T-helper 2 cell treated with Interferon-gamma antibody and Interleukin-4, amounts not matched to agents 100 ng/mL and 5 ng/mL, for 36 hours (primary cell): ENCODE measurements around the gene ACSF2. TPM values are rescaled to one million over a fixed set of nuclear protein-coding genes. Genes with fewer than 3 reads are reported as not detected.
"Not testable (repeated sequence)": the region's sequence is repeated elsewhere in the genome, so short reads cannot be mapped to it uniquely, and the experiment has no call there.

Source experiments
- intact Hi-C: fragments of 100-400 bp; cut with micrococcal nuclease; formaldehyde crosslinking; loops from one replicate; pipeline ENCODE4 v1.15.1; 2023
- total RNA-seq: library from RNA; stranded (reverse); gene quantifications from 2 replicates; pipeline ENCODE4 v1.2.3, GENCODE V29; 2022

ACSF2 gene
- 27.3 and 29.5 TPM in 2 replicates for total RNA-seq

- intact Hi-C loops = loop anchor here (2.0 kb wide), 1 partner anchor 53 kb away; the partner anchor contains the start of gene RSAD1
These were observed at the start of gene ACSF2 for GRCh38 chr17:50425682-50426471. Gene ACSF2 (plus strand): TSS chr17:50426218. CDS start chr17:50426262, 44 bp downstream.

GRCh38 chr17:50379351-50380132, 46.5 kb upstream of the ACSF2 start:
- intact Hi-C loops = no loop called here

- intact Hi-C loops = no loop called here
These were observed 45.4 kb upstream of the ACSF2 start for GRCh38 chr17:50380369-50381259.

DNA sequence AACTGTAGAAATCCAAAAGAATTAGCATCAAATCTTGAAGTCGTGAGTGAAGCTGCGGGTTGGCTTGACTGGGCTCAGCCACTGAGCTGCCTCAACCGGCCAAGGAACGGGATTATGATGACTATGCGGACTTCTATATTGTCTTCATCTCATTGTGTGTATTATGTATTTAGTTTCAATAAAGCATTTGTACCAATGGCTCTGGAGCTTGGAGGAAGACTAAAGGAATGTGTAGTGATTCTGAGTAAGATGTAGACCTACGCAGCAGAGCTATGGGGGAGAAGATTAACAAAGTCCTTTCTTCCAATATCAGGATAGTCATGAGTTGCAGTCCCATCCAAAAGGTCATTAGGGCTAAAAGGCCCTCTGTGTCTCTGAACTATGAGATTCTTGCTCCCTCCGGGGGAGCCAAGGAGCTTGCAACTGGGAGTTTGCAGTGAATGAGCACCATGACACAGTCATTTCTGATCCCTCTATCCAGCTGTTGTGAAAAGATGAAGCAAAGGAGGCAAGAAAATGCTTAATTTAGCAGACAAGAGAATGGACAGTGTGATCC, 44.7 kb upstream of the ACSF2 start:
- intact Hi-C loops = no loop called here

GRCh38 chr17:50381920-50382319, 44.1 kb upstream of the ACSF2 start:
- intact Hi-C loops = no loop called here

- intact Hi-C loops = no loop called here
These were observed 43.1 kb upstream of the ACSF2 start for GRCh38 chr17:50382931-50383330.

GRCh38 chr17:50386510-50386909, 39.5 kb upstream of the ACSF2 start:
- intact Hi-C loops = no loop called here

DNA sequence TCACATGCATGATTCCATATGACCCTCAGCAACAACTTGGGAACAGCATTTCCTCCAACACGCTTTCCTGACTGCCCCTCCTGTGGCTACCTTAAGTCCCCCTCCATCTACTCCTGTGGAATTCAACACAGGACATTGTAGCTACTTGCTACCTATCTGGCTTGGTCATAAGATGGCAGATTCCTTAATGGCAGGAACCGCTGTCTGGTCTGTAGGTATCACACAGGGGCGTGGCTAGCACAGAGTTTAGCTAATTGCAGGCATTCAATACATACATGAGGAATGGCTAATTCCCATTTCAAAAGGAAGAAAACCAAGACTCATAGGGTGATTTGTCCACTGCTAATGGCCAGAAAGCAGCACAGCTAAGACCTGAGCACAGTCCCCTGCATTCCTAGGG, 37.3 kb upstream of the ACSF2 start:
- intact Hi-C loops = no loop called here

GRCh38 chr17:50389534-50389933, 36.5 kb upstream of the ACSF2 start:
- intact Hi-C loops = no loop called here

DNA sequence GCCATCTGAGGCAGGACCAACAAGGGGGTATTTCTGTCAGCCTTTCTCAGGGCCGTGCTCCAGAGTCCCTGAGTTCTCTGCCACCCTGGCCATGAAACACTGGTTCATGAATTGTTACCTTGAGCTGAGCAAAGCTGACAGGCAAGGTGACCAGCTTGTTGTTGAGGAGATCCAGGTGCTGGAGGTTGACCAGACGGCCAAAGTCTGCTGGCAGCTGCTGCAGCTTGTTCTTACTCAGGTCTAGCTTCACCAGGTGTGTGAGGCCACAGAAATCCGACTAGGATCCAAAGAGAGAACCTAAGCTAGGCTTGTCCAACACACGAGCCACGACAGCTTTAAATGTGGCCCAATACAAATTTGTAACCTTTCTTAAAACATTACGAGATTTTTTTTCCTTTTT, 33.4 kb upstream of the ACSF2 start:
- intact Hi-C loops = no loop called here

GRCh38 chr17:50393700-50394099, 32.3 kb upstream of the ACSF2 start:
- intact Hi-C loops = no loop called here

- intact Hi-C loops = no loop called here
These were observed 31.3 kb upstream of the ACSF2 start for GRCh38 chr17:50394711-50395110.

DNA sequence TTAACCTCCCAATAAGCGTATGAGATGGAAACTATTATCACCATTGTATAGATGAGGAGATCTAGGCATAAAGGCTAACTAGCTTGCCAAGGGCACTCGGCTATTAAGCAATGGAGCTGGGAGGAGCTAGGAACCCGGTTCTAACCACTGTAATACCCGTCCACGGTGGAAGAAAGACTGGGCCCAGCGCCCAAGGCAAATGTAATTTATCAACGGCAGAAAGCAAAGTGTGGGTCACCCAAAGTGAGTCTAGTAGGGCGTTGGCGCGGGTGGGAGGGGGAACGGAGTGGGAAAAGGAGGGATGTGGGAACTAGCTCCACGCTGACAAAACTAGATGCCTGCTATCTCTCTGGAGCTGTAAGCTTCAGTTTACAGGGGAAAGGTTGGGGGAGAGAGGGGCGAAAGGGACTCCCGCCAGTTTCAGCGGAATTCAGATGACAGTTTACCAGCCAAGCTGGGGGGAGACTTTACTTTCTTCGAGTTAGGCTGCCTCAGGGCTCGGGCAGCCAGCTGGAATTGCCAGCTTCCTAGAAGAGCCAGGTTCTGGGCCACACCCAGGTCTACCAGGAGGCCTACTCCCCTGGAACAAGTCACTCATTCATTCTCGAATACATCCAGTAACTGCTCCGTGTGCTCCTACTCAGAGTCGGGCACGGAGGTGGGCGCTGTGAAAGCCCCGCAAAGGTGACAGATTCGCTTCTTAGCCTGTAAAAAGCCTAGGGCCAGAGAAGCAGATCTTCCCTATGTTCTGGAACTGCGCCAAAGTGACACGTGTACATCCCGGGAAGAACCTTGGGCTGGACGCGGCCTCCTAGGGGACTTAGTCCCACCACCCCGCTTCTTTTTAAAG, 29.5 kb upstream of the ACSF2 start:
- intact Hi-C loops = loop anchor here (1.0 to 2.0 kb wide), 4 partner anchors 24 to 82 kb away; partner anchors contain the start of genes EME1, MRPL27 and RSAD1

- intact Hi-C loops = loop anchor here (1.0 to 2.0 kb wide), 4 partner anchors 25 to 81 kb away; partner anchors contain the start of genes EME1, MRPL27 and RSAD1
These were observed 28.7 kb upstream of the ACSF2 start, which contains the start of gene LRRC59 for GRCh38 chr17:50397111-50397918. Gene LRRC59 (minus strand): TSS chr17:50397523. CDS start chr17:50397317, 206 bp downstream.

- intact Hi-C loops = loop anchor here (1.0 to 2.0 kb wide), 4 partner anchors 25 to 81 kb away; partner anchors contain the start of genes EME1, MRPL27 and RSAD1
These were observed 28.1 kb upstream of the ACSF2 start for GRCh38 chr17:50397919-50398285.

GRCh38 chr17:50398672-50399071, 27.3 kb upstream of the ACSF2 start:
- intact Hi-C loops = not testable (repeated sequence)

GRCh38 chr17:50399591-50399990, 26.4 kb upstream of the ACSF2 start:
- intact Hi-C loops = not testable (repeated sequence)

GRCh38 chr17:50405351-50405750, 20.7 kb upstream of the ACSF2 start:
- intact Hi-C loops = not testable (repeated sequence)

GRCh38 chr17:50406578-50406977, 19.4 kb upstream of the ACSF2 start:
- intact Hi-C loops = no loop called here
